Mucosa of descending colon (tissue), 3 donors: ENCODE measurements around the gene MED12L. TPM values are rescaled to one million over a fixed set of nuclear protein-coding genes. Genes with fewer than 3 reads are reported as not detected.
A peak's percentile ranks its signal among the peaks of the same experiment; 100 is the strongest.
"Not testable (repeated sequence)": the region's sequence is repeated elsewhere in the genome, so short reads cannot be mapped to it uniquely, and the experiment has no call there.

Experiments used
- ATAC-seq: fragments of 200-7000 bp; cut with Tn5 transposase; one replicate; pipeline ENCODE4 v1.9.1; 2020; ENCODE audit warnings: mild to moderate bottlenecking, moderate library complexity
- DNase-seq, 3 donors: peaks; one replicate each; pipeline ENCODE4 v3.0.0-alpha.2; 2020
- H3K36me3 ChIP-seq: fragments of 200-600 bp; one replicate; pipeline ENCODE4 v1.8.0; 2021; ENCODE audit warnings: low read depth, mild to moderate bottlenecking
- H3K4me1 ChIP-seq: fragments of 200-600 bp; one replicate; pipeline ENCODE4 v1.8.0; 2021; ENCODE audit warnings: low read depth, mild to moderate bottlenecking
- H3K4me3 ChIP-seq: fragments of 200-600 bp; one replicate; pipeline ENCODE4 v1.8.0; 2021; ENCODE audit warnings: mild to moderate bottlenecking
- H3K9me3 ChIP-seq: fragments of 200-600 bp; one replicate; pipeline ENCODE4 v1.8.0; 2021; ENCODE audit warnings: mild to moderate bottlenecking
- intact Hi-C, 2 donors: fragments of 100-400 bp; cut with DNase I in 1 of 2; cut with micrococcal nuclease in 1 of 2; formaldehyde crosslinking; loops; one replicate each; pipeline versions ENCODE4 v1.11.0 to v1.11.1; 2022; cut with DNase I, micrococcal nuclease
- total RNA-seq, 3 donors: library from RNA; stranded (reverse); fragmentation: NEBNext Ultra II Directional in 2 of 3; extraction: Animal tissue kit (Norgen Biotek cat#: 25700) in 2 of 3; gene quantifications; one replicate each; pipeline versions ENCODE4 v1.2.1 to v1.2.4, GENCODE V29; 2021 to 2023
- TF ChIP-seq, protein P1 (sequence below): fragments of 200-600 bp; IDR thresholded peaks from one replicate; pipeline ENCODE4 v1.8.0; 2022; ENCODE audit warnings: antibody characterized with exemption, mild to moderate bottlenecking
- donor health status: DM: no; HTN: no; CAD: no; lungs with moderate emphysema.
- donor health status: DM: no; HTN: no; CAD: no.
- donor health status: DM: no; HTN: yes; CAD: no.

Gene MED12L
- total RNA-seq, 3 donors from 2014 or later: 0.39 to 2.4 (median 0.55) TPM

DNA sequence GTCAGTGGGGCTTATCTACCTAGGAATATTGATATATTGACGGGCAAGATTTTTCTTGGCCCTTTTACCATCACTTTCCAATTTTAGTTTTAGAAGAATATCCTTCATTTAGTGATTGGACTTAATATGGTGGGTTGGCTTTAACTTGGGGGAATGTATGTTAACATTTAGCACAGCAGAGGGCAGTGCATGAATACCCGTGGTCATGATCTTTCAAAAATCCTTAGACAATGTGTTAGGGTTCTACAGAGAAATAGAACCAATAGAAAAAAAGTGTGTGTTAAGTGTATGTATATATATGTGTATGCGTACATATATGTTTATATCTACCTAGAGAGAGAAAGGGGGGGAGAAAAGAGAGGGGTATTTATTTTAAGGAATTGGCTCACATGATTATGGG, 80.7 kb downstream of the MED12L start:
- H3K9me3 ChIP-seq: no peaks in the 10 kb centered on the region
- DNase-seq: no peak
- ATAC-seq: no peak
- H3K4me3 ChIP-seq: no peak overlapping the region
- intact Hi-C loops: loop anchor here in 1 of 2 donors (5.0 kb wide), 1 partner anchor 116 kb away; no protein-coding TSS in a partner anchor
- TF ChIP-seq, protein P1, sequence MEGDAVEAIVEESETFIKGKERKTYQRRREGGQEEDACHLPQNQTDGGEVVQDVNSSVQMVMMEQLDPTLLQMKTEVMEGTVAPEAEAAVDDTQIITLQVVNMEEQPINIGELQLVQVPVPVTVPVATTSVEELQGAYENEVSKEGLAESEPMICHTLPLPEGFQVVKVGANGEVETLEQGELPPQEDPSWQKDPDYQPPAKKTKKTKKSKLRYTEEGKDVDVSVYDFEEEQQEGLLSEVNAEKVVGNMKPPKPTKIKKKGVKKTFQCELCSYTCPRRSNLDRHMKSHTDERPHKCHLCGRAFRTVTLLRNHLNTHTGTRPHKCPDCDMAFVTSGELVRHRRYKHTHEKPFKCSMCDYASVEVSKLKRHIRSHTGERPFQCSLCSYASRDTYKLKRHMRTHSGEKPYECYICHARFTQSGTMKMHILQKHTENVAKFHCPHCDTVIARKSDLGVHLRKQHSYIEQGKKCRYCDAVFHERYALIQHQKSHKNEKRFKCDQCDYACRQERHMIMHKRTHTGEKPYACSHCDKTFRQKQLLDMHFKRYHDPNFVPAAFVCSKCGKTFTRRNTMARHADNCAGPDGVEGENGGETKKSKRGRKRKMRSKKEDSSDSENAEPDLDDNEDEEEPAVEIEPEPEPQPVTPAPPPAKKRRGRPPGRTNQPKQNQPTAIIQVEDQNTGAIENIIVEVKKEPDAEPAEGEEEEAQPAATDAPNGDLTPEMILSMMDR: no peak
- no peaks in the 10 kb centered on the region for H3K36me3 ChIP-seq
- peaks cover 8% of the 10 kb centered on the region for H3K4me1 ChIP-seq

DNA sequence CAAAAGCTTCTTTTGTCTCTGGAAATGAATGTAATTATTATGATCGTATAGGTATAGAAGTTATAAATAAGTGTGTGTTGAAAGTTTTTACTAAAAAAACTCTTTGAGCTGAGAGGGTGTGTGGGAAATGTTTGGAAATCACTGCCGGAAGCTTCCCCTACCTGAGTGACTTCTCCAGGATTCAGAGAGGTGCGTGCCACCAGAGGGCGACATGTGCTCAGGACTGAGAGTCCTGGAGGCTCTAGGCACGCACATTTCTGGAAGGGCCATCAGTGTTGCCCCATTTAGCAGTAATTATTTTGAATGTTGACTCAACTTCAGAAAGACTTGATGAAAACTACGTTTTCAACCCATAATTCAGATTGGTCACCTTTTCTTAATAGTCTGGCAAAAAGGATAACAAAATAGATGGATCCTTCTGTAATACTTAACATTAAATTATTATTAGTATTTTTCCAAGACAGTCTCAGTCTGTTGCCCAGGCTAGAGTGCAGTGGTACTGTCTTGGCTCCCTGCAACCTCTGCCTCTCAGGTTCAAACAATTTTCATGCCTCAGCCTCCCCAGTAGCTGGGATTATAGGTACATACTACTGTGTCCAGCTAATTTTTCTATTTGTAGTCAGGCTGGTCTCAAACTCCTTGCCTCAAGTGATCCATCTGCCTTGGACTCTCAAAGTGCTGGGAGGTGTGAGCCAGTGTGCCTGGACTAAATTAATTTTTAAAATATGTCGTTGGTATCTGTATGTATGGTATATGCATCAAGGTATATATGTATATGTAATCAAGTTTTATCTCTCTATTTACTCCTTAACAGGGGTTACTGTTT, 83.0 kb downstream of the MED12L start:
- Histone ChIP-seq H3K9me3 (no peaks in the 10 kb centered on the region), H3K4me3 (no peak overlapping the region), H3K36me3 (no peaks in the 10 kb centered on the region), H3K4me1 (peaks cover 8% of the 10 kb centered on the region)
- intact Hi-C loops: loop anchor here (2.0 to 5.0 kb wide), 2 partner anchors 114 kb away; no protein-coding TSS in a partner anchor
- TF ChIP-seq, protein P1: peak; percentile 61
- DNase-seq: peak; percentile 84 to 94 (median 88)
- peak; percentile 85 for ATAC-seq

DNA sequence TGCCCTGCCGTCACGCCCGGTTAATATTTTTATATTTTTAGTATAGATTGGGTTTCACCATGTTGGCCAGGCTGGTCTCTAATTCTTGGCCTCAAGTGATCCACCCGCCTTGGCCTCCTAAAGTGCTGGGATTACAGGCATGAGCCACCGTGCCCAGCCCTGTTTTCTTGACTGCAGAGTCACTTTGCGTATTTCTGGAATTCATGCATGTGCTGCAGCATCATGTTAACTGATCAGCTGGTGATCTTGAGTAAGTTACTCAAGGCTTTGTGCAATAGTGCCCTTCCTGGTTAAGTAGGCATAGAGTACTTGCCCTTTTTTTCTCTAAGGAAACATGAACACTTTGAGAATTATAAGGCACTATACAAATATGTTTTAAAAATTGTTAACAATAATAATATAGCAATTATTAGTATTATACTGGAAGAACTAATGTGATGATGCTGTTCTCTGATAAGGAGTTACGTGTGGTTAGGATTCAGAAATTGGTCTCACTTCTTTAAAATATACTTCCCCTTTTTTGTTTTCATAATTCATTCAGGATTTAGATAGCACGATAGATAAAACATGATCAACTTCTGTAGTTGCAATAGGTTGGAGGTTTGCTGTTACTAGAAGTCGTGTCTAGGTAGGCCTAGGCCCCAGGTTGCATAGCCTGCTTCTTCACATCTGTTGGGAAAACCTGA, 83.9 kb downstream of the MED12L start:
- TF ChIP-seq, protein P1: no peak
- intact Hi-C loops: loop anchor here (2.0 to 5.0 kb wide), 2 partner anchors 113 kb away; no protein-coding TSS in a partner anchor
- Histone ChIP-seq H3K9me3 (no peaks in the 10 kb centered on the region), H3K4me3 (no peak overlapping the region), H3K36me3 (no peaks in the 10 kb centered on the region), H3K4me1 (peaks cover 8% of the 10 kb centered on the region)
- ATAC-seq: peak; percentile 11
- no peak for DNase-seq

DNA sequence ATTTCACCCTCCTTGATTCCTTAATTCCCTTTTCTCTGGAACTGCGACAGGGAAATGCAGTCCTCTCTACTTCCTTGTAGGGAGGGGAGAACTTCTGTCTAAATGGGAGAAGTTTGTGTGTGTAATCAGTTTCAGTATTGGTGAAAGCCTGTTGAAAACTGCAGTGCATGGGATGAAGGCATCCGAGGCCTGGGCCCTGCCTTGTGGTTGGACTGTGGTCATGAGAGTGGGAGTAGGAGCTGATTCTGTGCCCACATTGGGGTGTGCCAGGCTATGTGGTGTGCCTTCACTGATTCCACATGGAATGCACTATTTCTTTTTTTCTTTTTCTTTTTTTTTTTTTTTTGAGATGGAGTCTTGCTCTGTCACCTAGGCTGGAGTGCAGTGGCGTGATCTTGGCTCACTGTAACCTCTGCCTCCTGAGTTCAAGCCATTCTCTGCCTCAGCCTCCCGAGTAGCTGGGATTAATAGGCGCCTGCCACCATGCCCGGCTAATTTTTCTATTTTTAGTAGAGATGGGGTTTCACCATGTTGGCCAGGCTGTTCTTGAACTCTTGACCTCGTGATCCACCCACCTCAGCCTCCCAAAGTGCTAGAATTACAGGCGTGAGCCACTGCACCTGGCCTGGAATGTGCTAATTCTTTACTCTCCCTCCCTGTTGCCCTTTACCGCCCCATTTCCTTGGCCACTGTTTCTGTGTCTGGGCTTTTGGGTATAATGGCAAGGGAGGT, 84.7 kb downstream of the MED12L start:
- H3K36me3 ChIP-seq, H3K4me1 ChIP-seq, H3K9me3 ChIP-seq, H3K4me3 ChIP-seq: not testable (repeated sequence)
- intact Hi-C loops: loop anchor here (2.0 to 5.0 kb wide), 2 partner anchors 112 to 113 kb away; no protein-coding TSS in a partner anchor
- ATAC-seq (peak; percentile 66), DNase-seq (peak in 2 of 3 donors; percentile 30 to 55)

DNA sequence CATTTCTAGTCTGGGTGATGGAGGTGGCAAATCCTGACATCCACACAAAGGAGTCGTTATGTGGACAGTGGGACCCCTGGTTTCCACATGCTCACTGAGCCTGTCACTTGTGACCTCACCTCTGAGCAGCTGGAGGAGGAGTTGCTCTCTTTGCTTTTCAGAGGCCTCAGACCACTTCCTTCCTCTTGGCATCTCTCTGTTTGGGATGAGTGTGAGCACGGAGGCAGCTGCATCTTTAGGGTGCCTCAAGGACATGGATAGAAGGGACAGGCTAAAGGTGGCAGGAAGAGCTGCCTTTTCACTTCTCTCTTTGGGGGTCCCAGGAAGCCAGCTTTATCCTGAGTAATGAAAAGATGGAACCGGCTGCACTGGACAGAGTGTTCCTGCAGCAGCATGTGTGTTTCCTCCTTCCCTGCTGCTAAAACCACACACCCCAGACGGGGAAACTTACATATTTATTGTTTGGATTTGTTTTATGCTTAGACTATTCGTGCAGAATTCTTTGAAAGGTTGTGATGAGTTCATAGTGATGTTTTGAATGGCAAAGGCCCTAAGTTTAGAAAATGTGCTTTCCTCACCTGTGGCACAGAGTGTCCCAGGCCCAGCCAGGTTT, 85.8 kb downstream of the MED12L start:
- peak; percentile 65 for ATAC-seq
- Histone ChIP-seq H3K4me3 (no peak overlapping the region), H3K4me1 (peaks cover 8% of the 10 kb centered on the region), H3K36me3 (no peaks in the 10 kb centered on the region), H3K9me3 (no peaks in the 10 kb centered on the region)
- intact Hi-C loops: no loop called here
- TF ChIP-seq, protein P1: no peak
- peak in 1 of 3 donors; percentile 42 for DNase-seq
